ENCODE results near the gene PCDHGB2. TPM values are rescaled to one million over a fixed set of nuclear protein-coding genes. Genes with fewer than 3 reads are reported as not detected.

Gene PCDHGB2
- polyA plus RNA-seq, 3 donors = 0.01 TPM; not detected in 2

- 19% methylated on average over 30 of the region's 32 CpGs for WGBS (ENCODE audit: insufficient coverage)
- Histone ChIP-seq H3K27me3 (ENCODE audit: control insufficient read depth in 2 of 2, insufficient read depth in 2 of 2, low read length in 2 of 2) (peaks cover 44 to 100% of the 10 kb centered on the region in 2 donors), H3K4me1 (ENCODE audit: control insufficient read depth in 1 of 2, insufficient read depth in 2 of 2, low read length in 2 of 2) (no peaks in the 10 kb centered on the region), H3K27ac (ENCODE audit: low read depth in 1 of 2, low read length in 2 of 2) (no peak within 1 kb of the TSS), H4K20me1 (ENCODE audit: insufficient read depth, low read length) (no peaks in the 10 kb centered on the region), H3K9ac (ENCODE audit: insufficient read depth, low read length, poor library complexity, severe bottlenecking) (no peak within 1 kb of the TSS), H3K79me2 (ENCODE audit: insufficient read depth, low read length) (no peaks in the 10 kb centered on the region), H3K9me3 (replicated peaks in 1 of 2; ENCODE audit: control insufficient read depth in 1 of 2, insufficient read depth in 1 of 2, low read length in 2 of 2) (peaks cover 59 to 66% of the 10 kb centered on the region in 2 donors), H3K36me3 (replicated peaks in 1 of 2; ENCODE audit: control insufficient read depth in 1 of 2, insufficient read depth in 2 of 2, low read length in 2 of 2) (no peaks in the 10 kb centered on the region), H3K4me2 (replicated peaks; ENCODE audit: extremely low read depth, low read length, poor library complexity, severe bottlenecking) (peak within 1 kb of the TSS; percentile 58), H2AFZ (ENCODE audit: insufficient read depth, low read depth, low read length, poor library complexity, severe bottlenecking) (no peak within 1 kb of the TSS), H3K4me3 (replicated peaks in 1 of 3; ENCODE audit: low read depth in 2 of 3, low read length in 3 of 3) (peak within 1 kb of the TSS in 2 of 3 experiments; percentile 8 to 53)
- H3K4me3 Mint-ChIP-seq = peak within 1 kb of the TSS; percentile 68 to 88
- peaks cover 60 to 78% (median 75%) of the 10 kb centered on the region in 3 donors for H3K27me3 Mint-ChIP-seq (ENCODE audit: low read depth in 3 of 3)
- H3K36me3 Mint-ChIP-seq = peaks cover 6 to 12% of the 10 kb centered on the region in 2 donors
- no peak for DNase-seq
- TF ChIP-seq, protein P1, sequence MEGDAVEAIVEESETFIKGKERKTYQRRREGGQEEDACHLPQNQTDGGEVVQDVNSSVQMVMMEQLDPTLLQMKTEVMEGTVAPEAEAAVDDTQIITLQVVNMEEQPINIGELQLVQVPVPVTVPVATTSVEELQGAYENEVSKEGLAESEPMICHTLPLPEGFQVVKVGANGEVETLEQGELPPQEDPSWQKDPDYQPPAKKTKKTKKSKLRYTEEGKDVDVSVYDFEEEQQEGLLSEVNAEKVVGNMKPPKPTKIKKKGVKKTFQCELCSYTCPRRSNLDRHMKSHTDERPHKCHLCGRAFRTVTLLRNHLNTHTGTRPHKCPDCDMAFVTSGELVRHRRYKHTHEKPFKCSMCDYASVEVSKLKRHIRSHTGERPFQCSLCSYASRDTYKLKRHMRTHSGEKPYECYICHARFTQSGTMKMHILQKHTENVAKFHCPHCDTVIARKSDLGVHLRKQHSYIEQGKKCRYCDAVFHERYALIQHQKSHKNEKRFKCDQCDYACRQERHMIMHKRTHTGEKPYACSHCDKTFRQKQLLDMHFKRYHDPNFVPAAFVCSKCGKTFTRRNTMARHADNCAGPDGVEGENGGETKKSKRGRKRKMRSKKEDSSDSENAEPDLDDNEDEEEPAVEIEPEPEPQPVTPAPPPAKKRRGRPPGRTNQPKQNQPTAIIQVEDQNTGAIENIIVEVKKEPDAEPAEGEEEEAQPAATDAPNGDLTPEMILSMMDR (IDR thresholded peaks at IDR 0.05) = no peak
- H3K9me3 Mint-ChIP-seq = peaks cover 44 to 79% (median 68%) of the 10 kb centered on the region in 7 donors
- peaks cover 8% of the 10 kb centered on the region for H3K4me1 Mint-ChIP-seq
- intact Hi-C loops (cut with micrococcal nuclease) = no loop called here
- no peak within 1 kb of the TSS for H3K27ac Mint-ChIP-seq
These were observed 10.4 kb downstream of the PCDHGB2 start, which contains the start of gene PCDHGB3 for GRCh38 chr5:141369994-141370848. PCDHGB3 (plus strand) TSS chr5:141370242; CDS start chr5:141370395, 153 bp downstream.

DNA sequence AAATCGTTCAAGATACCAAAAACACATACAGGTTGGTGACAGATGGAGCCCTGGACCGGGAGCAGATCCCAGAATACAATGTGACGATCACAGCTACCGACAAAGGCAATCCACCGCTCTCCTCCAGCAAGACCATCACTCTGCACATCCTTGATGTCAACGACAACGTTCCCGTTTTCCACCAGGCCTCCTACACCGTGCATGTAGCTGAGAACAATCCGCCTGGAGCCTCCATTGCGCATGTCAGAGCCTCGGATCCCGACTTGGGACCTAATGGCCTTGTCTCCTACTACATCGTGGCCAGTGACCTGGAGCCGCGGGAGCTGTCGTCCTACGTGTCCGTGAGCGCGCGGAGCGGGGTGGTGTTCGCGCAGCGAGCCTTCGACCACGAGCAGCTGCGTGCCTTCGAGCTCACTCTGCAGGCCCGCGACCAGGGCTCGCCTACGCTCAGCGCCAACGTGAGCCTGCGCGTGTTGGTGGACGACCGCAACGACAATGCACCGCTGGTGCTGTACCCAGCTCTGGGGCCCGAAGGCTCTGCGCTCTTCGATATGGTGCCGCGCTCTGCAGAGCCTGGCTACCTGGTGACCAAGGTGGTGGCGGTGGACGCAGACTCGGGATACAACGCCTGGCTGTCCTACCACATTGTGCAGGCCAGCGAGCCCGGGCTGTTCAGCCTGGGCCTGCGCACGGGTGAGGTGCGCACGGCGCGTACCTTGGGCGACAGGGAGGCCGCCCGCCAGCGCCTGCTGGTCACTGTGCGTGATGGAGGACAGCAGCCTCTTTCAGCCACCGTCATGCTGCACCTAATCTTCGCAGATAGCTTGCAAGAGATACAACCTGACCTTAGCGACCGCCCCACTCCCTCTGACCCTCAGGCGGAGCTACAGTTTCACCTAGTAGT is 12.0 kb downstream of the PCDHGB2 start:
- Histone ChIP-seq H3K4me2 (replicated peaks; ENCODE audit: extremely low read depth, low read length, poor library complexity, severe bottlenecking) (no peak overlapping the region), H3K79me2 (ENCODE audit: insufficient read depth, low read length) (no peaks in the 10 kb centered on the region), H3K9ac (ENCODE audit: insufficient read depth, low read length, poor library complexity, severe bottlenecking) (no peak overlapping the region), H3K9me3 (replicated peaks in 1 of 2; ENCODE audit: control insufficient read depth in 1 of 2, insufficient read depth in 1 of 2, low read length in 2 of 2) (peaks cover 59 to 66% of the 10 kb centered on the region in 2 donors), H4K20me1 (ENCODE audit: insufficient read depth, low read length) (no peaks in the 10 kb centered on the region), H3K36me3 (replicated peaks in 1 of 2; ENCODE audit: control insufficient read depth in 1 of 2, insufficient read depth in 2 of 2, low read length in 2 of 2) (no peaks in the 10 kb centered on the region), H3K27ac (ENCODE audit: low read depth in 1 of 2, low read length in 2 of 2) (no peak overlapping the region), H2AFZ (ENCODE audit: insufficient read depth, low read depth, low read length, poor library complexity, severe bottlenecking) (no peak overlapping the region), H3K27me3 (ENCODE audit: control insufficient read depth in 2 of 2, insufficient read depth in 2 of 2, low read length in 2 of 2) (peaks cover 37 to 96% of the 10 kb centered on the region in 2 donors), H3K4me3 (replicated peaks in 1 of 3; ENCODE audit: low read depth in 2 of 3, low read length in 3 of 3) (no peak overlapping the region), H3K4me1 (ENCODE audit: control insufficient read depth in 1 of 2, insufficient read depth in 2 of 2, low read length in 2 of 2) (no peaks in the 10 kb centered on the region)
- DNase-seq = no peak
- Mint-ChIP-seq H3K27ac (no peak overlapping the region), H3K9me3 (peaks cover 42 to 79% (median 67%) of the 10 kb centered on the region in 7 donors), H3K27me3 (ENCODE audit: low read depth in 3 of 3) (peaks cover 46 to 77% (median 72%) of the 10 kb centered on the region in 3 donors), H3K4me1 (peaks cover 8% of the 10 kb centered on the region), H3K4me3 (peak overlapping the region in 1 of 2 donors; percentile 59), H3K36me3 (peaks cover 6 to 11% of the 10 kb centered on the region in 2 donors)
- TF ChIP-seq, protein P1 (IDR thresholded peaks at IDR 0.05) = no peak
- intact Hi-C loops (cut with micrococcal nuclease) = no loop called here
- WGBS (ENCODE audit: insufficient coverage) = 40% methylated on average over 69 of the region's 69 CpGs
